PC-3 (cell line): ENCODE measurements around the gene ARHGAP6. TPM values are rescaled to one million over a fixed set of nuclear protein-coding genes. Genes with fewer than 3 reads are reported as not detected.

Source experiments
- ATAC-seq: fragments of 200-7000 bp; cut with Tn5 transposase; 2 replicates; pipeline ENCODE4 v1.9.1; 2020; ENCODE audit warnings: mild to moderate bottlenecking, moderate library complexity
- BruUV-seq: library from RNA; stranded (reverse); fragments of 400-500 nt; replicated peaks from 2 replicates; lab custom pipeline; 2021; lab: Mats Ljungman, UMichigan
- CTCF ChIA-PET: fragments of 300-600 bp; sonication (Branson Sonifier 250); formaldehyde crosslinking; loops from one replicate; lab custom pipeline; 2022; ENCODE audit warnings: antibody characterized with exemption; lab: Charles Lee
- POLR2A ChIA-PET: fragments of 300-600 bp; sonication (Branson Sonifier 250); formaldehyde crosslinking; loops from one replicate; lab custom pipeline; 2022; ENCODE audit warnings: antibody characterized with exemption; ENCODE audit not compliant: unreplicated experiment; lab: Charles Lee
- DNase-seq: peaks from one replicate; pipeline ENCODE4 v3.0.0-alpha.2; 2015
- H2AFZ ChIP-seq: fragments of 300-600 bp; sonication (generic); 2 replicates; pipeline ENCODE4 v1.6.0; 2016; ENCODE audit warnings: antibody characterized with exemption, low read length
- H3F3A ChIP-seq: fragments of 300-600 bp; sonication (generic); one replicate; pipeline ENCODE4 v1.6.0; 2017; ENCODE audit warnings: antibody characterized with exemption, low read length, control low read depth, mild to moderate bottlenecking; ENCODE audit not compliant: unreplicated experiment
- H3K27ac ChIP-seq: fragments of 300-600 bp; sonication (generic); 2 replicates; pipeline ENCODE4 v1.5.1; 2016; ENCODE audit warnings: mild to moderate bottlenecking, low read length
- H3K27me3 ChIP-seq: fragments of 300-600 bp; sonication (generic); 2 replicates; pipeline ENCODE4 v1.6.1; 2016; ENCODE audit warnings: low read length, mixed read lengths
- H3K36me3 ChIP-seq: fragments of 300-600 bp; sonication (generic); 2 replicates; pipeline ENCODE4 v1.6.1; 2016; ENCODE audit warnings: low read depth, mixed run types, low read length, mixed read lengths
- H3K4me1 ChIP-seq: fragments of 300-600 bp; sonication (generic); 2 replicates; pipeline ENCODE4 v1.5.1; 2016; ENCODE audit warnings: low read length; ENCODE audit not compliant: insufficient read depth
- H3K4me2 ChIP-seq: fragments of 300-600 bp; sonication (generic); 2 replicates; pipeline ENCODE4 v1.6.0; 2016; ENCODE audit warnings: low read length
- H3K4me3 ChIP-seq: fragments of 300-600 bp; sonication (generic); 2 replicates; pipeline ENCODE4 v1.5.1; 2016; ENCODE audit warnings: mild to moderate bottlenecking, low read length, mixed read lengths
- H3K79me2 ChIP-seq: fragments of 300-600 bp; sonication (generic); 2 replicates; pipeline ENCODE4 v1.6.1; 2017; ENCODE audit warnings: low read length, mixed read lengths
- H3K9ac ChIP-seq: fragments of 300-600 bp; sonication (generic); 2 replicates; pipeline ENCODE4 v1.6.0; 2016; ENCODE audit warnings: mild to moderate bottlenecking, low read length
- H3K9me2 ChIP-seq: fragments of 300-600 bp; sonication (generic); replicated peaks from 2 replicates; pipeline ENCODE4 v1.6.1; 2016; ENCODE audit warnings: mixed run types, low read length, mixed read lengths
- H3K9me3 ChIP-seq: fragments of 300-600 bp; sonication (generic); 2 replicates; pipeline ENCODE4 v1.6.1; 2016; ENCODE audit warnings: low read length, mixed read lengths
- H4K20me1 ChIP-seq: fragments of 300-600 bp; sonication (generic); 2 replicates; pipeline ENCODE4 v1.6.1; 2016; ENCODE audit warnings: low read length, mixed read lengths
- CTCF ChIP-seq: fragments of 300-600 bp; sonication (generic); conservative IDR thresholded peaks from 2 replicates; pipeline ENCODE4 v1.5.1; 2017; ENCODE audit warnings: antibody characterized with exemption, low read depth, mild to moderate bottlenecking, low read length
- EZH2 ChIP-seq: fragments of 300-600 bp; sonication (generic); IDR thresholded peaks from one replicate; pipeline ENCODE4 v1.6.1; 2017; ENCODE audit warnings: antibody characterized with exemption, mild to moderate bottlenecking, low read length; ENCODE audit not compliant: unreplicated experiment
- EZH2phosphoT487 ChIP-seq: fragments of 300-600 bp; sonication (generic); IDR thresholded peaks from 2 replicates; pipeline ENCODE4 v1.6.1; 2018; ENCODE audit warnings: mild to moderate bottlenecking, antibody characterized with exemption, low read length, borderline replicate concordance
- intact Hi-C: fragments of 100-400 bp; cut with micrococcal nuclease; formaldehyde crosslinking; loops from 2 replicates; pipeline ENCODE4 v1.9.0; 2023
- total RNA-seq: library from RNA; depleted of rRNA; stranded (reverse); fragments of >200 nt; gene quantifications from 2 replicates; pipeline ENCODE4 v1.2.3, GENCODE V29; 2014

The ARHGAP6 gene
- total RNA-seq, 1 experiment from 2014 or later = 2.8 TPM

GRCh38 chrX:11290416-11291102, 375.2 kb downstream of the ARHGAP6 start:
- H2AFZ ChIP-seq = no peak overlapping the region
- no peak overlapping the region for H3K4me3 ChIP-seq
- no peaks in the 10 kb centered on the region for H3F3A ChIP-seq
- H3K36me3 ChIP-seq = no peaks in the 10 kb centered on the region
- no peaks in the 10 kb centered on the region for H3K9me3 ChIP-seq
- H3K4me2 ChIP-seq = no peak overlapping the region
- TF ChIP-seq EZH2phosphoT487 (no peak), CTCF (no peak), EZH2 (no peak)
- no peaks in the 10 kb centered on the region for H3K79me2 ChIP-seq
- no TSS peak for BruUV-seq
- ChIA-PET CTCF (no interaction called here), POLR2A (no interaction called here)
- DNase-seq (no peak), ATAC-seq (no peak)
- H3K9ac ChIP-seq = no peak overlapping the region
- no peaks in the 10 kb centered on the region for H3K9me2 ChIP-seq
- H3K27ac ChIP-seq = no peak overlapping the region
- H4K20me1 ChIP-seq = no peaks in the 10 kb centered on the region
- H3K27me3 ChIP-seq = no peaks in the 10 kb centered on the region
- H3K4me1 ChIP-seq = no peaks in the 10 kb centered on the region
- intact Hi-C loops = no loop called here

GRCh38 chrX:11287505-11287904, 378.2 kb downstream of the ARHGAP6 start:
- TF ChIP-seq EZH2 = no peak
- no peak for TF ChIP-seq CTCF
- no peak for TF ChIP-seq EZH2phosphoT487
- CTCF ChIA-PET = no interaction called here
- POLR2A ChIA-PET = no interaction called here

GRCh38 chrX:11285651-11286050, 380.1 kb downstream of the ARHGAP6 start:
- no peaks in the 10 kb centered on the region for H3K9me3 ChIP-seq
- BruUV-seq = no TSS peak
- no peak overlapping the region for H3K4me3 ChIP-seq
- H3F3A ChIP-seq = no peaks in the 10 kb centered on the region
- no peaks in the 10 kb centered on the region for H3K9me2 ChIP-seq
- no peaks in the 10 kb centered on the region for H4K20me1 ChIP-seq
- intact Hi-C loops = no loop called here
- ATAC-seq = no peak
- no peak overlapping the region for H3K4me2 ChIP-seq
- no peaks in the 10 kb centered on the region for H3K36me3 ChIP-seq
- no peak overlapping the region for H3K9ac ChIP-seq
- no peaks in the 10 kb centered on the region for H3K27me3 ChIP-seq
- no peak overlapping the region for H3K27ac ChIP-seq
- H3K79me2 ChIP-seq = no peaks in the 10 kb centered on the region
- no peak for DNase-seq
- H3K4me1 ChIP-seq = no peaks in the 10 kb centered on the region
- no peak overlapping the region for H2AFZ ChIP-seq
- POLR2A ChIA-PET = interaction anchor here (0.6 kb wide), 1 partner anchor 884 kb away, joined by 6 read pairs; no protein-coding TSS in a partner anchor
- TF ChIP-seq CTCF (no peak), EZH2 (no peak), EZH2phosphoT487 (no peak)
- CTCF ChIA-PET = no interaction called here

More at GRCh38 chrX:11287505-11287904, 378.2 kb downstream of the ARHGAP6 start:
- Histone ChIP-seq H2AFZ (no peak overlapping the region), H3K36me3 (no peaks in the 10 kb centered on the region), H4K20me1 (no peaks in the 10 kb centered on the region), H3K4me1 (no peaks in the 10 kb centered on the region), H3K27ac (no peak overlapping the region), H3K4me3 (no peak overlapping the region), H3K27me3 (no peaks in the 10 kb centered on the region), H3F3A (no peaks in the 10 kb centered on the region), H3K9ac (no peak overlapping the region), H3K9me3 (no peaks in the 10 kb centered on the region), H3K79me2 (no peaks in the 10 kb centered on the region), H3K9me2 (no peaks in the 10 kb centered on the region), H3K4me2 (no peak overlapping the region)
- no TSS peak for BruUV-seq
- no peak for DNase-seq
- intact Hi-C loops = no loop called here
- ATAC-seq = no peak
